SK-N-SH (cell line): ENCODE measurements around the gene JMJD1C.

Source experiments
- CTCF ChIP-seq: fragments of 200-600 bp; sonication (generic); IDR thresholded peaks from 2 replicates; pipeline ENCODE4 v1.6.1; 2017; ENCODE audit warnings: antibody characterized with exemption, mild to moderate bottlenecking, moderate library complexity
- JUND ChIP-seq: IDR thresholded peaks from 2 replicates; pipeline ENCODE4 v1.4.0; 2012
- MAX ChIP-seq: IDR thresholded peaks from 2 replicates; pipeline ENCODE4 v1.4.0; 2012; ENCODE audit warnings: low read depth
- POLR2AphosphoS5 ChIP-seq: IDR thresholded peaks from 2 replicates; pipeline ENCODE4 v1.6.1; 2012; ENCODE audit warnings: low read depth, low read length
- RAD21 ChIP-seq: IDR thresholded peaks from 2 replicates; pipeline ENCODE4 v1.6.1; 2012; ENCODE audit warnings: mild to moderate bottlenecking, low read length
- REST ChIP-seq: IDR thresholded peaks from 2 replicates; pipeline ENCODE4 v1.6.1; 2012; ENCODE audit warnings: mild to moderate bottlenecking, low read depth, low read length, moderate library complexity
- SMC3 ChIP-seq: IDR thresholded peaks from 2 replicates; pipeline ENCODE4 v1.6.1; 2012; ENCODE audit warnings: low read depth, low read length, improper control_type of control experiment
- TCF12 ChIP-seq: IDR thresholded peaks from 2 replicates; pipeline ENCODE4 v1.4.0; 2012

- TF ChIP-seq RAD21 (no peak), POLR2AphosphoS5 (no peak), REST (no peak), SMC3 (no peak), MAX (no peak), CTCF (no peak), TCF12 (no peak), JUND (no peak)
Measured at GRCh38 chr10:63365976-63366765, 99.6 kb downstream of the JMJD1C start.
